Measurements from ENCODE around the gene TEK.

- TF ChIP-seq POLR2A (IDR thresholded peaks at IDR 0.05), result no peak
- no peak for TF ChIP-seq CTCF (IDR thresholded peaks at IDR 0.05)
- TF ChIP-seq POLR2AphosphoS5 (IDR thresholded peaks at IDR 0.05), result no peak
Measured at GRCh38 chr9:27124151-27124550, 15.1 kb downstream of the TEK start.
